GM21619 (cell line): Measurements from ENCODE around the gene METRNL.
"Not testable (repeated sequence)": the region's sequence is repeated elsewhere in the genome, so short reads cannot be mapped to it uniquely, and the experiment has no call there.

ENCODE experiments used
- ATAC-seq: cut with Tn5 transposase; IDR thresholded peaks from one replicate; pipeline ENCODE4 v1.9.1; 2021; ENCODE audit not compliant: unreplicated experiment

METRNL gene

GRCh38 chr17:83065660-83066542 is 13.5 kb upstream of the METRNL start:
- ATAC-seq: no peak

GRCh38 chr17:83066543-83066890 is 12.9 kb upstream of the METRNL start:
- ATAC-seq: not testable (repeated sequence)

GRCh38 chr17:83067071-83067717 is 12.2 kb upstream of the METRNL start:
- no peak for ATAC-seq

GRCh38 chr17:83067718-83068261 is 11.6 kb upstream of the METRNL start:
- ATAC-seq: no peak

- ATAC-seq: no peak
Observed at GRCh38 chr17:83068641-83069570, 10.5 kb upstream of the METRNL start.

GRCh38 chr17:83069571-83069906 is 9.9 kb upstream of the METRNL start:
- ATAC-seq: no peak

- ATAC-seq: no peak
Observed at GRCh38 chr17:83069931-83070742, 9.3 kb upstream of the METRNL start.

GRCh38 chr17:83070800-83071341 is 8.5 kb upstream of the METRNL start:
- ATAC-seq: no peak

- ATAC-seq: no peak
Observed at GRCh38 chr17:83071365-83071764, 8.0 kb upstream of the METRNL start.

GRCh38 chr17:83071966-83072562 is 7.3 kb upstream of the METRNL start:
- no peak for ATAC-seq

- no peak for ATAC-seq
Observed at GRCh38 chr17:83072600-83073358, 6.6 kb upstream of the METRNL start.

GRCh38 chr17:83073389-83074063 is 5.9 kb upstream of the METRNL start:
- no peak for ATAC-seq

- ATAC-seq: no peak
Observed at GRCh38 chr17:83074486-83075223, 4.8 kb upstream of the METRNL start.

GRCh38 chr17:83075270-83075880 is 4.0 kb upstream of the METRNL start:
- no peak for ATAC-seq

GRCh38 chr17:83076938-83077337 is 2.5 kb upstream of the METRNL start:
- no peak for ATAC-seq

- no peak for ATAC-seq
Observed at GRCh38 chr17:83077411-83077810, 2.0 kb upstream of the METRNL start.

GRCh38 chr17:83077939-83078338 is 1.5 kb upstream of the METRNL start:
- no peak for ATAC-seq
